Measurements from ENCODE around the gene SQOR. TPM values are rescaled to one million over a fixed set of nuclear protein-coding genes. Genes with fewer than 3 reads are reported as not detected.

The SQOR gene
- total RNA-seq, 2 experiments from 2014 or later, result 105 to 108 TPM

Other genes with a start within 250 kb of the SQOR start
- gene SLC30A4, start 112.3 kb upstream of the SQOR start, total RNA-seq, result 1 to 10 TPM; 1.6 to 1.9 TPM
- 10 to 100 TPM; 36.1 to 52.5 TPM for gene BLOC1S6, start 47.6 kb upstream of the SQOR start, total RNA-seq

Data from activated CD4-positive, alpha-beta T cell treated with anti-CD3 and anti-CD28 coated beads for 36 hours (primary cell).